OCI-LY7 (cell line): ENCODE results near the gene STARD7. TPM values are rescaled to one million over a fixed set of nuclear protein-coding genes. Genes with fewer than 3 reads are reported as not detected.

Experiments used
- BruUV-seq: library from RNA; stranded (reverse); fragments of 400-500 nt; replicated peaks from 2 replicates; lab custom pipeline; 2021; lab: Mats Ljungman, UMichigan
- CTCF ChIA-PET: fragments of 300-600 bp; sonication (Branson Sonifier 250); formaldehyde crosslinking; loops from one replicate; lab custom pipeline; 2022; ENCODE audit warnings: antibody characterized with exemption; ENCODE audit not compliant: unreplicated experiment; lab: Charles Lee
- POLR2A ChIA-PET: fragments of 300-600 bp; sonication (Branson Sonifier 250); formaldehyde crosslinking; loops from one replicate; lab custom pipeline; 2022; ENCODE audit warnings: antibody characterized with exemption; lab: Charles Lee
- DNase-seq: peaks from one replicate; pipeline ENCODE4 v3.0.0-alpha.2; 2015; ENCODE audit warnings: low spot score
- H2AFZ ChIP-seq: fragments of 200-600 bp; sonication (generic), shearing (Covaris generic); 2 replicates; pipeline ENCODE4 v1.6.1; 2014; ENCODE audit warnings: mild to moderate bottlenecking, antibody characterized with exemption, low read length, moderate library complexity
- H3K27ac ChIP-seq: fragments of 200-600 bp; sonication (generic); 2 replicates; pipeline ENCODE4 v1.5.1; 2014; ENCODE audit warnings: mixed run types, low read depth, mild to moderate bottlenecking, moderate library complexity, low read length, inconsistent platforms; ENCODE audit not compliant: poor library complexity, severe bottlenecking
- H3K36me3 ChIP-seq: fragments of 200-600 bp; sonication (generic); 2 replicates; pipeline ENCODE4 v1.6.1; 2014; ENCODE audit warnings: mild to moderate bottlenecking, antibody characterized with exemption, low read length, moderate library complexity, mixed read lengths; ENCODE audit not compliant: insufficient read depth
- H3K4me1 ChIP-seq: fragments of 200-600 bp; sonication (generic); 2 replicates; pipeline ENCODE4 v1.5.1; 2014; ENCODE audit warnings: mild to moderate bottlenecking, low read length; ENCODE audit not compliant: insufficient read depth, poor library complexity, severe bottlenecking
- H3K4me2 ChIP-seq: fragments of 200-600 bp; sonication (generic); 2 replicates; pipeline ENCODE4 v1.6.1; 2014; ENCODE audit warnings: mild to moderate bottlenecking, low read length
- H3K4me3 ChIP-seq: fragments of 200-600 bp; sonication (generic); 2 replicates; pipeline ENCODE4 v1.5.1; 2014; ENCODE audit warnings: mild to moderate bottlenecking, low read depth, low read length; ENCODE audit not compliant: poor library complexity, severe bottlenecking
- H3K79me2 ChIP-seq: fragments of 200-600 bp; sonication (generic); 2 replicates; pipeline ENCODE4 v1.6.1; 2016; ENCODE audit warnings: low read depth, mild to moderate bottlenecking, low read length, moderate library complexity, mixed read lengths; ENCODE audit not compliant: insufficient read depth
- H3K9me2 ChIP-seq: fragments of 200-600 bp; sonication (generic); 2 replicates; pipeline ENCODE4 v1.6.1; 2016; ENCODE audit warnings: mild to moderate bottlenecking, low read length, mixed read lengths; ENCODE audit not compliant: insufficient read depth
- H3K9me3 ChIP-seq: fragments of 200-600 bp; sonication (generic); 2 replicates; pipeline ENCODE4 v1.6.1; 2014; ENCODE audit warnings: mild to moderate bottlenecking, mixed run types, low read length, mixed read lengths
- H4K20me1 ChIP-seq: fragments of 200-600 bp; sonication (generic); 2 replicates; pipeline ENCODE4 v1.6.1; 2014; ENCODE audit warnings: mild to moderate bottlenecking, antibody characterized with exemption, low read length, moderate library complexity, mixed read lengths; ENCODE audit not compliant: insufficient read depth
- EZH2phosphoT487 ChIP-seq: fragments of 200-600 bp; sonication (generic); IDR thresholded peaks from 2 replicates; pipeline ENCODE4 v1.6.1; 2018; ENCODE audit warnings: low read depth, borderline replicate concordance, mild to moderate bottlenecking, mixed run types, antibody characterized with exemption, low read length, moderate library complexity, mixed read lengths
- intact Hi-C: fragments of 100-400 bp; cut with micrococcal nuclease; formaldehyde crosslinking; loops from one replicate; pipeline ENCODE4 v1.10.0; 2022; ENCODE audit not compliant: unreplicated experiment
- total RNA-seq, 2 experiments: library from RNA; depleted of rRNA in 1 of 2; stranded (reverse); fragments of >200 nt in 1 of 2; shearing (Covaris generic) in 1 of 2; gene quantifications; 2 replicates each; pipeline ENCODE4 v1.2.3, GENCODE V29; 2014 to 2022
- TF ChIP-seq, protein P1 (sequence below): fragments of 200-600 bp; sonication (generic); conservative IDR thresholded peaks from 2 replicates; pipeline ENCODE4 v1.5.1; 2014; ENCODE audit warnings: mild to moderate bottlenecking, antibody characterized with exemption, low read length, moderate library complexity, mixed read lengths

The STARD7 gene
- total RNA-seq, 2 experiments from 2014 or later: 206 to 239 TPM

DNA sequence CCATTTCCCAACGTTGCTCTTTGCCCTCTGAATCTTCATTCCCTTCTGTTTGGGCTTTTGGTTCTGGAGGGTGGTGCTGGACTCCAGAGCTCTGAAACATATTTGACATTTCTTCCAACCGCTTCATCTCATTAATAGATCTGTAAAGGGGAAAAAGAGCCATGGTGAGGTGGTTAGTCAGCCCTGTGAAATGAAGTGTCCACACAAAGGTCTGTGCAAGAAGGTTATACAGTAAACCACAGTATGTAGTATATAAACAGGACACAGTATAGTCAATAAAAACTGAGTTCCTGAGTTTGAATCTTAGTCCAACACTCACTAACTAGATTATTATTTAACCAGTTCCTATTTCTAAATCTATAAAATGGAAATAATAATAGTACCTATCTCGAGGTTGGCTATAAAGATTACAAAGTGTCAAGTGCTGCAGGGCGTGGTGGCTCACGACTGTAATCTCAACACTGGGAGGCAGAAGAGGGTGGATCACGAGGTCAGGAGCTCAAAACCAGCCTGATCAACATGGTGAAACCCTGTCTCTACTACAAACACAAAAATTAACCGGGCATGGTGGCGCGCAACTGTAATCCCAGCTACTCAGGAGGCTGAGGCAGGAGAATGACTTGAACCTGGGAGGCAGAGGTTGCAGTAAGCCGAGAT is 13.1 kb downstream of the STARD7 start:
- peaks cover 18% of the 10 kb centered on the region for H3K4me1 ChIP-seq
- no peak for DNase-seq
- no peaks in the 10 kb centered on the region for H3K9me2 ChIP-seq
- H4K20me1 ChIP-seq: peaks cover 34% of the 10 kb centered on the region; the same call in 1 of the 2 replicates
- H3K79me2 ChIP-seq: peaks cover 76% of the 10 kb centered on the region
- no TSS peak for BruUV-seq
- H3K27ac ChIP-seq: no peak overlapping the region
- ChIA-PET POLR2A (interaction anchor here (0.6 kb wide), 1 partner anchor 352 kb away, joined by 3 read pairs; no protein-coding TSS in a partner anchor), CTCF (no interaction called here)
- intact Hi-C loops: no loop called here
- peaks cover 82% of the 10 kb centered on the region for H3K36me3 ChIP-seq
- no peak overlapping the region for H3K4me3 ChIP-seq
- H3K9me3 ChIP-seq: no peaks in the 10 kb centered on the region
- no peak for TF ChIP-seq EZH2phosphoT487
- TF ChIP-seq, protein P1, sequence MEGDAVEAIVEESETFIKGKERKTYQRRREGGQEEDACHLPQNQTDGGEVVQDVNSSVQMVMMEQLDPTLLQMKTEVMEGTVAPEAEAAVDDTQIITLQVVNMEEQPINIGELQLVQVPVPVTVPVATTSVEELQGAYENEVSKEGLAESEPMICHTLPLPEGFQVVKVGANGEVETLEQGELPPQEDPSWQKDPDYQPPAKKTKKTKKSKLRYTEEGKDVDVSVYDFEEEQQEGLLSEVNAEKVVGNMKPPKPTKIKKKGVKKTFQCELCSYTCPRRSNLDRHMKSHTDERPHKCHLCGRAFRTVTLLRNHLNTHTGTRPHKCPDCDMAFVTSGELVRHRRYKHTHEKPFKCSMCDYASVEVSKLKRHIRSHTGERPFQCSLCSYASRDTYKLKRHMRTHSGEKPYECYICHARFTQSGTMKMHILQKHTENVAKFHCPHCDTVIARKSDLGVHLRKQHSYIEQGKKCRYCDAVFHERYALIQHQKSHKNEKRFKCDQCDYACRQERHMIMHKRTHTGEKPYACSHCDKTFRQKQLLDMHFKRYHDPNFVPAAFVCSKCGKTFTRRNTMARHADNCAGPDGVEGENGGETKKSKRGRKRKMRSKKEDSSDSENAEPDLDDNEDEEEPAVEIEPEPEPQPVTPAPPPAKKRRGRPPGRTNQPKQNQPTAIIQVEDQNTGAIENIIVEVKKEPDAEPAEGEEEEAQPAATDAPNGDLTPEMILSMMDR: no peak; the same call in 1 of the 2 replicates
- H3K4me2 ChIP-seq: no peak overlapping the region
- no peak overlapping the region for H2AFZ ChIP-seq

DNA sequence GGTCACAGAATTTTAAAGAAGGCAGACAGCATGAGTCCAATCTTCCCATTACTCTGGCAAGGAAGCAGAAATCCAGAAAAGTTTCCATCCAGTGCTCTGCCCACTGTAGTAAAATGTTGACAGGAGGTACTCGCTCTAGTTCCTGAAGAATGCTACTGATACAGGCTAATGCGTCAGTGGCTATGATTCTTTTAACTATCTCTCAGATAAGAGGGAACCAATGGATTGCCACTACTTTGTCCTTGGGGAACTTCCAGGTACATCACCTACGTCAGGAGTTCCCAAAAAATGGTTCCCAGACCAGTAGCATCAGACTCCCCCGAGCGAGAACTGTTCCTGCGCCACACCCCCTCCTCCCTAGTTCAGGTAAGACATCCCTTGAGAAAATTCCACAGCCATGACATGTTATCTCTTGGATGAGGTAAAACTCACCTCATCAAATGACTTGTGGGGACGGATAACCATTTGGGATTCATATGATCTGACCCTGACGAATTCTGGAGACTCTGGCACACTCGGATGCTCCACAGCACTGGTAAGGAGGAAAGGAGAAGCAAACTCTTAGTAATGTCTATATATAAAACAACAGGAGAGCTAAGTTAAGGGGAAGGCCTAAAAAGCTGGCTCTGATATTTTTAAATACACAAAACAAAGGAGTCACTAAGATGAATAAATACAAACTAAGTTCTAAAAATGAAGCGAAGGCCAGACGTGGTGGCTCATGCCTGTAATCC is 16.5 kb downstream of the STARD7 start:
- POLR2A ChIA-PET: interaction anchor here (0.7 to 1.5 kb wide), 3 partner anchors 10 to 46 kb away, joined by 3 read pairs; no protein-coding TSS in a partner anchor

More for the DNA sequence above, 16.5 kb downstream of the STARD7 start:
- Histone ChIP-seq H3K4me1 (no peaks in the 10 kb centered on the region), H3K9me3 (no peaks in the 10 kb centered on the region), H3K4me3 (no peak overlapping the region), H3K27ac (no peak overlapping the region), H4K20me1 (peaks cover 9% of the 10 kb centered on the region; the same call in 1 of the 2 replicates), H2AFZ (no peak overlapping the region), H3K36me3 (peaks cover 84% of the 10 kb centered on the region), H3K79me2 (peaks cover 42% of the 10 kb centered on the region), H3K9me2 (no peaks in the 10 kb centered on the region), H3K4me2 (no peak overlapping the region)
- CTCF ChIA-PET: no interaction called here
- no peak for DNase-seq
- TF ChIP-seq, protein P1: no peak
- no peak for TF ChIP-seq EZH2phosphoT487
- intact Hi-C loops: no loop called here
- no TSS peak for BruUV-seq
